C4-2B (cell line): ENCODE results near the gene KANSL1L.

Experiments used
- CTCF ChIP-seq: fragments of 450-650 bp; conservative IDR thresholded peaks from 2 replicates; pipeline ENCODE4 v1.5.1; 2017; ENCODE audit warnings: mild to moderate bottlenecking
- ZFX ChIP-seq: fragments of 450-650 bp; IDR thresholded peaks from 2 replicates; pipeline ENCODE4 v1.6.1; 2017

- TF ChIP-seq CTCF (no peak), ZFX (no peak)
Observed at GRCh38 chr2:210172219-210172575, 988 bp upstream of the KANSL1L start.
